Upper lobe of left lung (tissue), 4 donors: ENCODE results near the gene MYLK4.

ENCODE experiments used
- CTCF ChIP-seq, 6 experiments: fragments of 450-650 bp in 4 of 6; fragments of 200-600 bp in 2 of 6; sonication (generic) in 2 of 6; IDR thresholded peaks; one replicate each; pipeline ENCODE4 v1.5.1; 2016 to 2019; ENCODE audit warnings: antibody characterized with exemption in 6 of 6
- EP300 ChIP-seq, 4 donors: sonication (generic); formaldehyde crosslinking; IDR thresholded peaks; one replicate each; pipeline ENCODE4 v1.5.1; 2017; ENCODE audit warnings: antibody characterized with exemption in 4 of 4, control low read depth in 2 of 4
- POLR2A ChIP-seq, 4 donors: fragments of 450-650 bp; IDR thresholded peaks; one replicate each; pipeline ENCODE4 v1.5.1; 2016 to 2017; ENCODE audit warnings: antibody characterized with exemption in 4 of 4, mild to moderate bottlenecking in 2 of 4
- POLR2AphosphoS5 ChIP-seq, 2 donors: sonication (generic); formaldehyde crosslinking; IDR thresholded peaks; one replicate each; pipeline ENCODE4 v1.5.1; 2017; ENCODE audit warnings: antibody characterized with exemption in 2 of 2

- TF ChIP-seq CTCF (IDR thresholded peaks at IDR 0.05) (no peak), POLR2A (IDR thresholded peaks at IDR 0.05) (no peak), EP300 (IDR thresholded peaks at IDR 0.05) (no peak), POLR2AphosphoS5 (IDR thresholded peaks at IDR 0.05) (no peak)
These were observed 1.9 kb upstream of the MYLK4 start for GRCh38 chr6:2752477-2753109.
